ENCODE measurements around the gene FAM240B.

Gene FAM240B

GRCh38 chr9:38673399-38674193, 46.3 kb downstream of the FAM240B start:
- no peak for DNase-seq (ENCODE audit: low read depth, low spot score)
- no peak overlapping the region for H3K4me3 ChIP-seq (ENCODE audit: low read length)

DNA sequence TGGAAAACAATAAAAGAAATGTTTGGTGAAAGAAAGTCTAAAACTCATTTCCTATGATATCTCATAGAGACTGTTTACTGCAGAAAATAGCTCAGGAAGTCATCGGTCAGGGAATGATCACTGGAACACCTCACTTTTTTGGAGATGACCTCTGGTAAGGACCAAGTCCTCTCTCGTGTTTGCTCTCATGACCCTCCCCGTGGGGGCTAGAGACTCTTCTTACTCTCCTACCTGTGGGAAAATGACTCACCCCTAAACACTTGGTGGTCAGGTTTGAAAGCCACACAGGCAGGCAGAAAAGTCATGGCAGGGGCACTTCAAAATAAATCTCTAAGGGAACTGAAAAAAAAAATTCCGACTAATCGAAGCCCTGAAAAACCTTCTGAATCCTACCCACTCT, 48.2 kb downstream of the FAM240B start:
- no peak overlapping the region for H3K4me3 ChIP-seq (ENCODE audit: low read length)
- DNase-seq (ENCODE audit: low read depth, low spot score), result no peak

DNA sequence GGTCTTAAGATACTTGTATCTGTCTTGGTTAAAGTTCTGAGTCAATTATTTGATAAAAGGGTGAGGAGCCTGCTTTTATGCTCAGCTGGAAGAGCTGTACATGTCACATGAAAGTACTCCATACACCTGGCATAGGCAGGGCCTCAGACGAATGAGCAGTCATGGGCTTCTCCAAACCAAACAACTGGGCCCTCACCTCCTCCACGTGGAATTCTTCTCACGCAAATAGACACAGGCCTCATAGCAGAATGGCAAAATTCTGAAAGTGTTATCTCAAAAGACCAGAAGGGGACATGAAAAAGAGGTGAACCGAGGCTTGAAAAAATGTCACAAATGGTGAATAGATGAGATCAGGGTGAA, 48.6 kb downstream of the FAM240B start:
- no peak overlapping the region for H3K4me3 ChIP-seq (ENCODE audit: low read length)
- DNase-seq (ENCODE audit: low read depth, low spot score), result no peak

DNA sequence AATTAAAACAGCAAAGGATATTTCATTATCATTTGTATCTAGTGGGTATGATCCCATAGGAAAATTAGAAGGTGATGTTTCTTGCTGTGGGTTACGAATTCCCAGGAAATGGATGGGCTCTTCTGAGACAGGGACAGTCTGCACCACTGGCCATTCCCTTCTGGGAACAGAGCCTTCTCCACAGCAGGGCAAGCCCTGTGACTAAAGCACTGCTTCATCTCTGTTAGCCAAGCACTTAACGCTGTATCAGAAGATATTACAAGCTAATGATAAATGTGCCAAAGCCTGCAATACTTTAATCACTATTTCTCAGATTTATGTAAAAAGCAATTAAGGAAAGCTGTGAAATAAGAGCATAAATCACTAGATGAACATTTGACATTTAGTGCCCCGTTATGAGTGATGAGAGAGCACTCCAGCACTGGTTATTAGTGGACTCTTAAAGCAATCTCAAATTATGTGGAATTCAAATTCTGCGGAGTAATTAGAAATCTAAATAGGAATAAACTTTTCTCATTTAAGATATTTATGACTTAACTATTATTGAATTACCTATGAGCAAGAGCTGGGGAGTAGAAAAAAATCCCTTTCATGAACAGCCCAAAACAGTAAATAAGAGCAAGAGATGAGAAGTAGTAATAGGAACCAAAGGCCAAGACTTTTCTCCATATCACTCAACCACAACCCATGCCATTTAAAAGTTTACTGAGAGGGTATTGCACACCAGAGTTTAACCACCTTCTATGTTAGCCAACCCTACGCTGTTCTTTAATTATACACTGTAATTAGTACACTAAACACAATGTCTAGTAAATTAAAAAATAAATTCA, 49.2 kb downstream of the FAM240B start:
- no peak for DNase-seq (ENCODE audit: low read depth, low spot score)
- no peak overlapping the region for H3K4me3 ChIP-seq (ENCODE audit: low read length)

DNA sequence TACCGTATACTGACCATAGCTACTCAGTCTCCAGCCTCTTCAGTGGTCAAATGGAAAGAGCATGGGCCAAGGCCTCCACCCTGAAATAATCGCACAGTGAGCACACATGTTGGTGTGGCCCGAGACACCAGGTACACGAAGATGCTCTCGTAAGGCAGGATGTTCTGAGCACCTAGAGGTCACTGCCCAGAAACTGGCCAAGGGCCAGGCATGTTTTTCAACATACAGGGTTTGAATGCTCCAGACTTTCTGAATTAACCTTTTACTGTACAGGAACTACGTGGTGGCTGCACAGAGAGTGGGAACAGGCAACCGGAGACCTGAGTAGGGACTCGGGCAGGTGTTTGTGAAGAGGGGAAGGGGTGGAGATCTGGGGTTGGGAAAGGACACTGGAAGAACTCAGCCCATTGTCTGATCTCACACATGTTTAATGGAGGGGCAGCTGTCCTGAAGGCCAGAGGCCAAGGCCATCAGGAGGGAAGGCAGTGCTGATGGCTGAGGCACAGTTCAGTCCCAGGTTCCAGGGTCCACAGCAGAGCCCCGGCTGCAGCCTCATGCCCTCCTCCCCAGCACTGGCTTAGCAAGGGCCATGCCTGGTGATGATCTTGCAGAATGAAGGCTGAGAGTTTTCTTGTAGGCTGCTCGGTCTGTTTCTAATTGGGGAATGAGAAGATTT, 51.0 kb downstream of the FAM240B start:
- DNase-seq (ENCODE audit: low read depth, low spot score), result no peak
- no peak overlapping the region for H3K4me3 ChIP-seq (ENCODE audit: low read length)

DNA sequence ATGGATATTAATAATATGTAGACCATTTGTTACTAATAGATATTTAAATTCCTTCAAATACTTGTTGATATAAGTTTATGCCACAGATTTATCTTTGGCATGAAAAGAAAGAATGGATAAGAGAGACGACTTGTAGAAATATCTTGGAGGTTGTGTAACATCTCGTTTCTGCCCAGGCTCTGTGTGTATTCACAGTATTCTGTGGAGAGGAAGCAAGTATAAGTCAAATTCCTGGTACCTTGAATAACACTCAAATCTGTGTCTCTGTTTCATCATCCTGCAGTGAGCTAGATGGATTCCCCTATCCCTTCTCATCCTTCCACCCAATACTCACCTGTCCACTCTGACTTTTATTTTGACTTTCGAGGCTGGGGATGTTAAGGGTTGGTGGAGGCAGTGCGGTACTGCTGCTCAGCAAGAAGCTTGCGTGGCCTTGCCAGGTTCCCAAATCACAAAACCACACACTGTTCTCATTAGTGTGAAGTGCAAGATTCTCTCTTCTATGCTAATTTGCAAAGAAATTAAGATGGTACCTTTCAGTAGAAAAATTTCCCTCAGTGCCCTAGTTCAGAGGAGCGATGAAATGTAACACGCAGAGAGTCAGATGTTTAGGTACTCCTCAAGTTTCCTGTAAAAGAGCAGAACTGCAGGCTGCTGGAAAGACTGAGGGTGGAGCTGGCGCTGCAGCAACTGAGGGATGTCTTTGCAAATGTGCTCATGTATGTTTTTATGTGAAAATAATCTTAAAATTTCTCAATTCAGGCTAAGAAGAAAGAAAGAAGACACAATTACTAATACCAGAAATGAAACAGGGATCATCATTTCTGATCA, 57.0 kb downstream of the FAM240B start:
- no peak for DNase-seq (ENCODE audit: low read depth, low spot score)
- H3K4me3 ChIP-seq (ENCODE audit: low read length), result no peak overlapping the region

GRCh38 chr9:38659538-38659937, 60.4 kb downstream of the FAM240B start:
- no peak overlapping the region for H3K4me3 ChIP-seq (ENCODE audit: low read length)
- no peak for DNase-seq (ENCODE audit: low read depth, low spot score)

- H3K4me3 ChIP-seq (ENCODE audit: low read length), result no peak overlapping the region
- no peak for DNase-seq (ENCODE audit: low read depth, low spot score)
Observed at GRCh38 chr9:38656896-38657295, 63.0 kb downstream of the FAM240B start.

DNA sequence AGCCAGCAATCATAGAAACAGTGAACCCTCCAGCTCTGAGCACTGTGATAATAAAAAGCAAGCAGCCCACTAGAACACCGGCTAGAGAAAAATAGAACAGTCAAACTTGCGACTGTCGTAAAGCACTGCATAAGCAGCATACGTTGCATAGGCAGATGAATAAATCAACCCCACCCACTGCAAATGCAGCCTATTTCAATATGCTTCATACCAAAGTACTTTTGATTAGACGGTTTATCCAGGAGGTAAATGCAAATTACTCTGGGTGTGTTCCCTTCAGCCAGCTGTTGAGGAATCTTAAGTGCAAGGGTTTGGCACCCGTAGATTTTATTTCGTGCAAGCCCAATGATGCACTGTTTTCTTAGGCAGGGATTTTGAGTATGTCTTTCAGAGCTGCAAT, 67.4 kb downstream of the FAM240B start:
- no peak for DNase-seq (ENCODE audit: low read depth, low spot score)
- no peak overlapping the region for H3K4me3 ChIP-seq (ENCODE audit: low read length)

- no peak for DNase-seq (ENCODE audit: low read depth, low spot score)
- H3K4me3 ChIP-seq (ENCODE audit: low read length), result no peak overlapping the region
Observed at GRCh38 chr9:38652044-38652443, 67.9 kb downstream of the FAM240B start.

- no peak overlapping the region for H3K4me3 ChIP-seq (ENCODE audit: low read length)
- no peak for DNase-seq (ENCODE audit: low read depth, low spot score)
Observed at GRCh38 chr9:38651400-38652042, 68.4 kb downstream of the FAM240B start.

DNA sequence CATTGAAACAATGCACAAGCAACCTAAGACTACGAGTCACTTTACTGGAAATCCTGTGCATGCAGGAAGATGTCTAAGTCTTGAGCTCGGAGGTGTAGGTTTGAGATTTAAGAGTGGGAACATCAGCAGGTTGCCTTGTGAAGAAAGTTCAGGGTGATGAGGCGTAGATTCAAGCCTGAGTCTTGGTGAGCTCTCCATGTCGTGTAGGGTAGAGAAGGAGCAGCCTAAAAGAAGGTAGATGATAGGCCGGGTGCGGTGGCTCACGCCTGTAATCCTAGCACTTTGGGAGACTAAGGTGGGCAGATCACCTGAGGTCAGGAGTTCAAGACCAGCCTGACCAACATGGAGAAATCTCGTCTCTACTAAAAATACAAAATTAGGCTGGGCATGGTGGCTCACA, 69.4 kb downstream of the FAM240B start:
- no peak for DNase-seq (ENCODE audit: low read depth, low spot score)
- H3K4me3 ChIP-seq (ENCODE audit: low read length), result no peak overlapping the region

DNA sequence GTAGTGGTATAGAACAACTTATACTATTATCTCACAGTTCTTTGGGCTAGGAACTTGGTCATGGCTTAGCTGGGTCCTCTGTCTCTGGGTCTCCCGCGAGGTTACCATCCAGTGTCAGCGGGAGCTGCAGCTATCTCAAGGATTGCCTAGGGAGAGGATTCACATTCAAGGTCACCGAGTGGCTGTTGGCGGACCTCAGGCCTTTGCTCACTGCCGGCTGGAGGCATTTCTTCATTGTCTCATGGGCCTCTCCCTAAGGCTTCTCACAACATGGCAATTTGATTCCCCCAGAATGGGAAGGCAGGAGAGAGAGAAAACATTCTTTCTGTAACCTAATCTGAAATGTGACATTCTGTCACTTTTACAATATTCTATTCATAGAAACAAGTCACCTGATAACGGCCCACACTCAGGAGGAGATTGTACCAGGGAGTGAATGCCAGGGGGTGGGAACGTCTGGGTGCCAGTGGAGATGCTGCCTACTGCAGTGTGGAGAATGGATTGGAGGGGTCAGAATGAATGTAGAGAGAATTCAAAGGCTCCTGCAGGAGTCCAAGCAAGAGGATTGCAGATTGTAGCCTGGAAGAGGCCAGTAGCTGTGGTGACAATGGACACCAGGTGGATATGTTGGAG, 70.1 kb downstream of the FAM240B start:
- DNase-seq (ENCODE audit: low read depth, low spot score), result no peak
- H3K4me3 ChIP-seq (ENCODE audit: low read length), result no peak overlapping the region

GRCh38 chr9:38644601-38645000, 75.3 kb downstream of the FAM240B start:
- no peak overlapping the region for H3K4me3 ChIP-seq (ENCODE audit: low read length)
- DNase-seq (ENCODE audit: low read depth, low spot score), result no peak
